ENCODE results near the gene KRT7.

The KRT7 gene

GRCh38 chr12:52211716-52212585, 21.1 kb upstream of the KRT7 start:
- no peak for DNase-seq (ENCODE audit: low read depth)

- DNase-seq (ENCODE audit: low read depth): no peak
Observed at GRCh38 chr12:52212701-52213563, 20.1 kb upstream of the KRT7 start.

GRCh38 chr12:52213564-52214420, 19.3 kb upstream of the KRT7 start:
- no peak for DNase-seq (ENCODE audit: low read depth)

- DNase-seq (ENCODE audit: low read depth): no peak
Observed at GRCh38 chr12:52214421-52214802, 18.6 kb upstream of the KRT7 start.

GRCh38 chr12:52215587-52216031, 17.4 kb upstream of the KRT7 start:
- DNase-seq (ENCODE audit: low read depth): no peak

GRCh38 chr12:52216100-52216499, 16.9 kb upstream of the KRT7 start:
- DNase-seq (ENCODE audit: low read depth): no peak

GRCh38 chr12:52216807-52217206, 16.2 kb upstream of the KRT7 start:
- DNase-seq (ENCODE audit: low read depth): no peak

- no peak for DNase-seq (ENCODE audit: low read depth)
Observed at GRCh38 chr12:52217223-52217622, 15.8 kb upstream of the KRT7 start.

GRCh38 chr12:52218001-52218400, 15.0 kb upstream of the KRT7 start:
- DNase-seq (ENCODE audit: low read depth): no peak

GRCh38 chr12:52220477-52220876, 12.6 kb upstream of the KRT7 start:
- DNase-seq (ENCODE audit: low read depth): no peak

GRCh38 chr12:52221070-52221781, 11.8 kb upstream of the KRT7 start:
- no peak for DNase-seq (ENCODE audit: low read depth)

- peak; percentile 24 for DNase-seq (ENCODE audit: low read depth)
Observed at GRCh38 chr12:52221912-52222457, 11.1 kb upstream of the KRT7 start.

- no peak for DNase-seq (ENCODE audit: low read depth)
Observed at GRCh38 chr12:52222692-52223091, 10.4 kb upstream of the KRT7 start.

- DNase-seq (ENCODE audit: low read depth): no peak
Observed at GRCh38 chr12:52223406-52224039, 9.5 kb upstream of the KRT7 start.

- no peak for DNase-seq (ENCODE audit: low read depth)
Observed at GRCh38 chr12:52224151-52224550, 8.9 kb upstream of the KRT7 start.

- no peak for DNase-seq (ENCODE audit: low read depth)
Observed at GRCh38 chr12:52225752-52226151, 7.3 kb upstream of the KRT7 start.

GRCh38 chr12:52226446-52226845, 6.6 kb upstream of the KRT7 start:
- DNase-seq (ENCODE audit: low read depth): no peak

- DNase-seq (ENCODE audit: low read depth): no peak
Observed at GRCh38 chr12:52227606-52228166, 5.4 kb upstream of the KRT7 start.

GRCh38 chr12:52228366-52228765, 4.7 kb upstream of the KRT7 start:
- no peak for DNase-seq (ENCODE audit: low read depth)

- DNase-seq (ENCODE audit: low read depth): no peak
Observed at GRCh38 chr12:52228931-52229330, 4.1 kb upstream of the KRT7 start.
